ENCODE measurements around the gene SHISA7.
"Not testable (repeated sequence)": the region's sequence is repeated elsewhere in the genome, so short reads cannot be mapped to it uniquely, and the experiment has no call there.

SHISA7 gene

DNA sequence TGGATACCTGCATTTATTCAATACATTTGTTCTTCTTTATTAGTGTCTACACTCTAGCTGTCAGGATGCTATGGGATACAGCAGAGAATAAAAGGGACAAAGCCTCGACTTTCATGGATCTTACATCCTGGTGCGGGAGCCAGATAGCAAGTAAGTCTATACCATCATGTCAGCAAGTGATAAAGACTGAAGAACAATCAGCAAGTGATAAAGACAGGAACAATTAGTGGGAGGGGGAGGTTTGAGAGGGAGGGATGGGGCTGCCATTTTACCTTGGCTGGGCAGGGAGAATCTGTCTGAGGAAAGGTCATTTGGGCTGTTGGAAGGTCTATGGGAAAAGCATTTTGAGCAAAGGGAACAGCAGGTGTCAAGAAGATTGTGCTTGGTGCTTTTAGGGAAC, 32.9 kb downstream of the SHISA7 start:
- no peak for DNase-seq

DNA sequence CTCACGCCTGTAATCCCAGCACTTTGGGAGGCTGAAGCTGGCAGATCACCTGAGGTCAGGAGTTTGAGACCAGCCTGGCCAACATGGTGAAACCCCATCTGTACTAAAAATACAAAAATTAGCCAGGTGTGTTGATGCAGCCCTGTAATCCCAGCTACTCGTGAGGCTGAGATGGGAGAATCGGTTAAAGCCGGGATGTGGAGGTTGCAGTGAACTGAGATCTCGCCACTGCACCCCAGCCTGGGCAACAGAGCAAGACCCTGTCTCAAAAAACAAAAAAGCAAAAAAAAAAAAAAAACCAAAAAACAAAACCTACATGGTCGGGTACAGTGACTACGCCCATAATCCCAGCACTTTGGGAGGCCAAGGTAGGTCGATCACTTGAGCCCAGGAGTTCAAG, 33.9 kb downstream of the SHISA7 start:
- DNase-seq = not testable (repeated sequence)

DNA sequence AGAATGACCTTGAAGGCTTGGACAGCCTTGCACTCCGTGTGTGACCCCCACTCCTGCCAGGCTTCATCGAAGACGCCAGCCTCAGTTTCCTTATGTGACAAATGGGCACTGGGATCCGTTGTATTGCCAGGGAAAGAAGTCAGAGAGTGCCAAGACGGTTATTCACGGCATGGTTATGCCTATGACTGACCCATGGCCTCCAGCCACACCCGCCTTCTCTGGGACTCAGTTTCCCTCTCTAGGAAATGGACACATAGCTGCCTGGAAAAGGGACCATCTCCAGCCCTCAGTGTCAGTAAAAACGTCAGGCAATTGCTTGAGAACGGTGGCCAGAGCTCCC, 34.6 kb downstream of the SHISA7 start:
- no peak for DNase-seq

DNA sequence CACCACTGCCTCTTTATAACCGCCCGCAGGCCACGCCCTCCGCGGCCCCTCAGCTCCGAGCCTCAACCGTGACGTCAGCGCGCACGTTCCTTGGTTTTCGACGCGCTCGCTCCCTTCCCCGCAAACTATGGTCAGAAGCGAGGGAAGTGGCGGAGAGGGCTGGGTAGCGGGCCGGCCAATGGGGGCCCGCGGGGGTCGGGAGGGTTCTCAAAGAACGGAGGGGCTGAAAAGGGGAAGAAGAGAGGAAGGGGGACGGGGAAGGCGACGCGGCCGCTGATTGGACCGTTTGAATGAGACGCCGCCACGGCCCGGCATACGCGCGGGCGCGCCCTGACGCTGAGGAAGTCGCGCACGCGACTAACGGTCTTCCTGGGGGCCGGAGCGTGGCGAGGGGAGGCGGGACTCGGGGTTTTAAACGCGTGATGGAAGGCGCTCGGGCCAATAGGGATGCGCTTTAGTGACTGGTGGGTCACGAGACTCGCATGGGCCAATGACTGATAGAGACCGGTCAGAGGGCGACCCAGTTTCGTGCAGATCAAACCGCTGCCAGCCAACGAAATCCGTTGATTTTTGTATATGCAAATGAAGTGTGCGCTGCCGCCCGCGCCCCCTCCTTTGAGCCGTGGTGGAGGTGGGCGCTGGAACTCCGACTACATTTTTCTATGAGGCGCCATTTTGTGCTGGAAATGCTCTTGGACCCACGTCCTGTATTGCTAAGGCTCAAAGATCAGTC, 35.1 kb downstream of the SHISA7 start:
- DNase-seq = peak; percentile 95

DNA sequence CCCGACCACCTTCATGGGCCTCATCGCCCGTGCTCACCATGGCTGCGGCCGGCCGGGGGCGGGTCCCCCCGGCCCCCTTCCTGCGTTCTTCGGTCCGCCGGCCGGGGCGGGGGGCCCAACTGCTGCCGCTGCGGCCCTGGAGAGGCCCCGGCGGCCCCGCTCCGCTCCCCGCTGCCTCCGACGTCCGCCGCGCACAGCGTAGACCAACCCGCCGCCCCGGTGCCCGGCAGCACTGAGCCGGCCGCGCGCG, 35.6 kb downstream of the SHISA7 start, which contains the start of gene UBE2S:
UBE2S (minus strand) TSS at position 239 of the 250 bp plus-strand sequence; CDS start at position 40, 199 bp downstream.
- DNase-seq = not testable (repeated sequence)

DNA sequence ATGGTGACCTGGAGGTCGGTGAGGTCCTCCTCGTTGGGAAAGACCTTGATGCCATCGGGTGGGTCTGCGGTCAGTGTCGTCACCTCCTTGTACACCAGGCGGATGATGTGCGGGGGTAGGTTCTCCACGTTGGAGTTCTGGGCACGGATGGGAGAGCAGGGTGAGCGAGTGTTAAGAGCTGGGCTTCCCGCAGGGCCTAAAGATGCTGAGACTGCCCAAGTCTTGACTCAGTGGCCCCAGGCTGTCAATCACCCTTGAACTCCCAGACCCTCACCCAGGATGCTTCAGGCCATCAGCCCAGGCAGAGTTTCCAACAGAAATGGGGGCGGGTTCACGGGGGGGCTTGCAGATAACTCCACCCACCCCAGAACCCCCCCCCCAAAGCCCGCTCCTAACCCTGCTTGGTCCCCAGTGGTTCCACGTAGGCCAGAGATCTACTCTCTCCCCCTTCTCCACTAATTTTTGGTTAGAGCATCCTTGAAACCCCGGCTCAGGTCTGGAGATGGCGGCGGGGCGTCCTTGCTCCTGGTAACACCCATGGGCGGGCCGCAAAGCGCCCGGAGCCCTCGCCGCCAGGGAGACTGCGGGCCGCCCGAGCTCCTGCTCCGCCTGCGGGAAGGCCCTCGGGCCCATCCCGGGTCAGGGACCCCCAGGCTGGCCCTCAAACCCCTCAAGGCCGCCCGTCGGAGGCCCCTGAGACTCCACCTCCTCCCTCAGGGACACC, 36.1 kb downstream of the SHISA7 start:
- peak; percentile 50 for DNase-seq

DNA sequence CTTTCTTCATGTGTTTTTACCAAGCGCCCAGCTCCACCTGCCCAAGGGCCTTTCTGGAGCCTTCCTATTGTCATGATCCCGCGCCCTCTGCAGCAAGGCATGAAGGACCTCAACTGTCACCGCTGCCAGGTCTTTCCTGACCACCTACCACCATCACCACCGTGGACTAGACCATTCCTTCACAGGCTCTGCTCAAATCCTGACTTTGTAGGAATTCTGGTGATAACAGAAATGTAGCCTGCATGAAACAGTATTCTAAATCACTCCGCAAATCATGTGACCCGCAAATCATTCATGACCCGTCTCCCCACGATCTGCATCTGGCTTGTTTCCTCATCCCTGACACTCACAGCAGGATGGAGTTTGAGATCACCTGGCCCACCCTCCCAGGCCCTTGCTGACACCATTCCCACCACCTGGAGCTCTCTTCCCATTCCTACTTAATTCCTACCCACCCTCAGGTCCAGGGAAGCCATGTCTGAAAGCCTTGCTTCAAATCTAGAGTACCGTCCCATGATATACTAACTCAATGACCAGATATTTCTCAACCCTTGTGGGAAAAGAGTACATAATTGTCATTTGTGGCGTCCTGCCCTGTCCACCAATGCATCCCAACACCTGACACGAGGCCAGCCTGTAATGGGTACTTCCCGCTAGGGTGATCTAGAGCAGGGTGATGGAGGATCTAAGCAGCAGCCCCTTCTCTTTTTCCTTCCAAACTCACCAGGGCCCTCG, 36.8 kb downstream of the SHISA7 start:
- no peak for DNase-seq

DNA sequence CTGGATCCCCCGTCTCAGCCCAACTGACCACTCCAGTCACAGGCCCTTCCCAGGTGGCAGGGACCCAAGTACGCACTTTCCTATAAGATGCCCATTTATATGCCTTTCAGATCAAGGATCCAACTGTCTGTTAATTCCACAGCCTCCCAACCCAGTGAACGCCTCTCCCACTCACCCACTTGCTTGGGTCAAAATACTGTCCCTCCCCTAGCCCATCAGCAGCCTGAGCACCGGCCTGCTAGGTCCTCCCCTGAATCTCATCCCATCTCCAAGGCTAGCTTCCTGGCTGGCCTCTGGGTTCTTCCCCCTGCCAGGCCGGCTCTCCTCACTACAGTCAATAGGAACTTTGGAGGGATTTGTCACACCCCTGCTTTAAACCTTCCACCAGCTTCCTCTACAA, 37.5 kb downstream of the SHISA7 start:
- DNase-seq = no peak

DNA sequence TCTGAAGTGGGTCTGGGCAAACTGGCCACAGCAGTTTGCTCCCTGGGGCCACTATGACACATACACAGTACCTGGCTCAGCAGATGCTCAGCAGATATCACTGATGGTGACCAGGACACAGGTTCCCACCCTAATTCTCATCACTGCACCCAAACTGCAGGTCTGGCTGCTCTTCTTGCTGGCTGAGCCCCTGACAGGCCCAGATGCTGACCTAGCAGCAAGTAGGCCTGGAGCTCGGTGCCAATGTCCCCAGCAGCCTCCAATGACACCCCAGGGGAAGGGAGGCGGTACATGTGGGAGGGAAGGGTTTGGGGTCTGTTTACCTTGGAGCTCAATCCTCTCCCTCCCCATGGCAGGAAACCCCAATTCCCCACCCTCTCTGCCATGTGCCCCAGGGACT, 40.6 kb downstream of the SHISA7 start:
- DNase-seq = no peak

DNA sequence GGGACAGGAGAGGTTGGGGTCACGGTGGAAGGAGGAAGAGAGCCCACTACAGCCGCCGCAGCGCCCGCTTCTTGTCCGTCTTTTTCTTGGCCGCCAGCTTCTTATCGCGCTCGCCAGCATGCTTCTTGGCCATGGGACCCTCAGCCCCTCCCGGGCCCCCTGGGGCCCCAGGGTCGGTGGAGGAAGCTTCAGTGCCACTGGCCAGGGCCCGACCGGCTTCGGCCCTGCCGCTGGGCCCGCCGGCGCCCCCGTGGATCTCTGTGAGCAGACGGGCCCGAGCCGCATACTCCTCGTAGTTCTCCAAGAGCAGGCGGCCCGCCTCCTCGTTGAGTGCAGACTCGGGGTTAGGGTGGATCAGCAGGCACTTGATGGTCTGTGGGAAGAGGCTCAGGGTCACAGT, 41.7 kb downstream of the SHISA7 start:
- not testable (repeated sequence) for DNase-seq

DNA sequence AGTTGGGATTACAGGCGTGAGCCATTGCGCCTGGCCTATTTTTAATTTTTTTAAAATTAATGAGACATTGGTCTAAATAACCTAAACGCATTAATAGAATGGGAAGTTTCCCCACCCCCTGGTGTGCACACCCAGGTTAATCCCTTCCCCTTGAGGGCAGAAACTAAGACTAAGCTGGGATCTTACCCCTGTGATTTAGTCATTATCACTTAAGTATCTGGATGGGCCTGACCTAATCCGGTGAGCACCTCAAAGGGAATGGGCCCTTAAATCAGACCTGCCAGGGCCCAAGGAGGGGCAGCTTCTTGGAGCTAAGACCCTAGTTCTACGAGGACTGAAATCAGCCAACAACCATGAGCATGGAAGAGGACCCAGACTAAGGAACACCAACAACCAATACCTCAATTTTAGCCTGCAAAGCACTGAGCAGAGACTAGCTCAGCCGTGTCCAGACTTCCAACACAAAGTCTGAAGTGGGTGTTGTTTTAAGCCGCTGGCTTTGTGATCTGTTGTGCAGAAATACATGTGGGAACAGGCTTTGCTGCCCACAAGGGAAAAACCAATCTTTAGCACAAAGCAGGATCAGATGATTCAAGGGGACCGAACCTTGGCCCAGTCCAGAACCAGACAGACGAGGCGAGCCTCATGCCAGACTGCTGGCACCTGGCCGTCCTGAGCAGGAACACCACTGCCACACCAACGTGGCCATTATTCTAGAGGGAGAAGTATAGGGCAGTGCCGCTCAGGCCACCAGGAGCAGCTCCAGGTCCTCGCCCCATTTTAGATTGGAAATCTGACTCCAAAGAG, 42.6 kb downstream of the SHISA7 start:
- DNase-seq = no peak

DNA sequence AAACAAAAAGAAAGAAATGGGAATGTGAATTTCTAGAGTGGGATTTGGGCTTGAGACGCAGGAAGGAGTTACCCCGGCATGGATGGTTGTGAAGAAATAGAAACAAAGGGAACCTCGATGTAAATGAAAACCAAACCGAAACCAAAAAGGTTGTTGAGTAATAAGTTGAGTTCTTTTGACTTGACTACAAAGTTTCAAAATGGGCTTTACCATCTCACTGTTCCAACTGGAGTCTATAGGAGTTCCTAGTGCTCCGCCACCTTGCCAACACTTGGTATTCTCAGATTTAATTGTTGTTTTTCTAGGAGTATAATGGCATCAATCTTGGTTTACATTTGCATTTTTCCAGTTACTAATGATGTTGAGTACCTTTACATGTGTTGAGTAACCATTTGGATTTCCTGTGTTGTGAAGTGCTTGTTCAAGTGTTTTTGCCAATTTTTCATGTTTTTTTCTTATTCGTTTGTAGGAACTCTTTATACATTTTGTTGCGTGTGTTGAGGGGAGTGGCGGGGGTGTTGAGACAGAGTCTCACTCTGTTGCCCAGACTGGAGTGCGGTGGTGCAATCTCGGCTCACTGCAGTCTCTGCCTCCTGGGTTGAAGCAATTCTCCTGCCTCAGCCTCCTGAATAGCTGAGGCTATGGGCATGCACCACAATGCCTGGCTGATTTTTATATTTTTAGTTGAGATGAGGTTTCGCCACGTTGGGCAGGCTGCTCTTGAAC, 44.7 kb downstream of the SHISA7 start:
- no peak for DNase-seq

DNA sequence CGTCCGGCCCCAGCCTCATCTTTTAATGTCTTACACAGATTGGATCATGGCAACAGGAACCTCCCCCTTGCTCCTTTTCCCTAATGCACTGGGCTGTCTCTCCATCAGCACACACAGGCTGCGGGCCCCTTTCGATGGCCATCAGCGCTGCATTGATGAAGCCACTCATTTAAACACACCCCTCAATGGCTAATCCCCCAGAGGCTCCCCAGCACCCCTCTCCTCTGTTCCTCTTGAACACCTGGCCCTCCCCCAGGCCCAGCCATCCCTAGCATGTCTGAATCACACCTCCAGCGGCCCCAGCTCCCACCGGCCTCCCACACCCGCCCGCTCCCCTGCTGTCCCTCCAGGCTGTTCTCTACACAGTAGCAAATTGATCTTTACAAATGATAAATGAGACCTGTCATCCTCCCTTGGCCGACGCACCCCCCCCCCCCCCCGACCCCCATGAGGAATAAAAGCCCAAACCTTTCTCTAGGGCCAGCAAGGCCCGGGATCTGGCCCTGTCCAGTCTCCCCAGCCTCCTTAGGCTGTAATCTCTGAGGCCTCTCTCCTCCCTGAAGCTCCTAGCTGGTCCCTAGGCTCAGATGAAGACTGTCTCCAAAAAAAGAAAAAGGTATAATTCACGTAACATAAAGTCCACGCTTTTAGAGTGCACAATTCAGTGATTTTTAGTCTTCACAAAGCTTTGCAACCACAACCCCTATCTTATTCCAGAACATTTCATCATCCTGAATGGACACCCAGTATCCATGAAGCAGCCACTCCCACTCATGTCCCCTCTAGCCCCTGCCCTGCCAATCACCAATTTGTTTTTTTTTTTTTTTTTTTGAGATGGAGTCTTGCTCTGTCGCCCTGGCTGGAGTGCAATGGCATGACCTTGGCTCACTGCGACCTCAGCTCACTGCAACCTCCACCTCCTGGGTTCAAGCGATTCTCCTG, 50.0 kb downstream of the SHISA7 start:
- no peak for DNase-seq

DNA sequence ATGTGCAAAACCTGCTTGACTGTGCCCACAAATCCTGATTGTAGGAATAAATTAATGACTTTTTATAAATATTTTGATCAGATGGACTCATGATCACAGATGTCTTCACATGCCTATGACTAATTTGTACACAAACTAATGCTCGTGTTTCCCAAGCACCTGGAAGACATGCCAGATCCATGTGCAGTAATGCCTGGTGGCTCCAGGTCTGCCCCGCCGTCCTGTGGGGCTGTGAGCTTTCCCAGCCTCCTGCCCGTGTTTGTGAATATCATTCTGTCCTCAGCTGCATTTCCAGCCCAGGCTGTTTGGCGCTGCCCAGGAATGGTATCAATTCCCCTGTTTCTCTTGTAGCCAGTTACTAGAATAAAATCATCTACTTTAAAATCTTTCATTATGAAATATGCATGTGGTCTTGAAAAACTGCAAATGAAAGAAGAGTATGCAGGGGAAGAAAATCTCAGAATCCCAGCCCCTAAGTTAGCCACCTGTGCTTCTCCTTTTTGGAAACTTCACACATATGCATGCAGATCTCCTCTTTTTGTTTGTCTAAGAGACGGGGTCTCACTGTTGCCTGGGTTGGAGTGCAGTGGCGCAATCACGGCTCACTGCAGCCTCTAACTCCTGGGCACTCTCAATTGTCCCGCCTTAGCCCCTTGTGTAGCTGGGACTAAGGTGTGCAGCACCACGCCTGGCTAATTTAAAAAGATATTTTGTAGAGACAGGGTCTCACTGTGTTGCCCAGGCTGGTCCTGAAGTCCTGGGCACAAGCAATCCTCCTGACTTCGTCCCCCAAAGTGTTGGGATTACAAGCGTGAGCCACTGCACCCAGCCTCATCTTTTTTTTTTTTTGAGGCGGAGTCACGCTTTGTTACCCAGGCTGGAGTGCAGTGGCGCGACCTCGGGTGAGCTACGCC, 51.1 kb downstream of the SHISA7 start:
- no peak for DNase-seq

DNA sequence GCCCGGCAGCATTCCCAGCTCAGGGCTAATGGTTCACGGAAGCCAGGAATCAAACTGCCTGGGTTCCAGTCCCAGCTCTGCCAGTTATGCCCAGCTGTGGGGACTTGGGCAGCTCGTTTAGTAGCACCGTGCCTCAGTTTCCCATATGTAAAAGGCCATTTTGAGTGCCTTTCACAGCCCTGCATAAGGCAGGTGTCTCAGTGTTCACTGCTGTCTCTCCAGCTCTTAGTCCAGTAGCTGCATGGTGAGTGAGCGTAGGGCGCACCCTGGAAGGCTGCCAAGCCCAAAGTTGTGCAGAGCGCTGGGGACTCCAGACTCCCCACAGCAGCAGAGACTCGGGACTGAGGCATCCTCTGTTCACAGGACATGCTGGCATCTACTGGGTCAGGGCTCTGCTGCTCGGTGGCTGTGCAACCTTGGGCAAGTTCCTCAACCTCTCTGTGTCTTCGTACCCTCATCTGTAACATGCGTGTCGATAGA, 51.9 kb downstream of the SHISA7 start:
- no peak for DNase-seq

DNA sequence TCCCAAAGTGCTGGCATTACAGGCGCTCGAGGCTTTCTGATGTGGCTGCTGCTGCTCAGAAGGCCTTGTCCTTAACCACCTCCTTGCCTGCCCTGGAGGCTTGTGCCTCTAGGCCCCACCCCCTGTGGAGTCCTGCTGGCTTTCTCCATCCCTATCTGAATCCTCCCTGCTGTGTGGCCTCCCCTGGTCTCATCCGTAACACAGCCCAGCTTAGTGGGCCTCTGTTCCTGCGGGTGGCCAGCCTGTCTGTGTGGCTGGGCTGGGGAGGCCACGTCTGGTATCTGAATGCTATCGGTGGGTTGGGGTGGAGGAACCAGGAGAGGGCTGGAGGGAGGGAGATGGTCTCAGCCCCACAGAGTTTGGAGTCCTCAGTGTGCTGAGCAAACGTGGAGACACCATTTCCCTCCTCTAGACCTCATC, 52.6 kb downstream of the SHISA7 start:
- DNase-seq = no peak

DNA sequence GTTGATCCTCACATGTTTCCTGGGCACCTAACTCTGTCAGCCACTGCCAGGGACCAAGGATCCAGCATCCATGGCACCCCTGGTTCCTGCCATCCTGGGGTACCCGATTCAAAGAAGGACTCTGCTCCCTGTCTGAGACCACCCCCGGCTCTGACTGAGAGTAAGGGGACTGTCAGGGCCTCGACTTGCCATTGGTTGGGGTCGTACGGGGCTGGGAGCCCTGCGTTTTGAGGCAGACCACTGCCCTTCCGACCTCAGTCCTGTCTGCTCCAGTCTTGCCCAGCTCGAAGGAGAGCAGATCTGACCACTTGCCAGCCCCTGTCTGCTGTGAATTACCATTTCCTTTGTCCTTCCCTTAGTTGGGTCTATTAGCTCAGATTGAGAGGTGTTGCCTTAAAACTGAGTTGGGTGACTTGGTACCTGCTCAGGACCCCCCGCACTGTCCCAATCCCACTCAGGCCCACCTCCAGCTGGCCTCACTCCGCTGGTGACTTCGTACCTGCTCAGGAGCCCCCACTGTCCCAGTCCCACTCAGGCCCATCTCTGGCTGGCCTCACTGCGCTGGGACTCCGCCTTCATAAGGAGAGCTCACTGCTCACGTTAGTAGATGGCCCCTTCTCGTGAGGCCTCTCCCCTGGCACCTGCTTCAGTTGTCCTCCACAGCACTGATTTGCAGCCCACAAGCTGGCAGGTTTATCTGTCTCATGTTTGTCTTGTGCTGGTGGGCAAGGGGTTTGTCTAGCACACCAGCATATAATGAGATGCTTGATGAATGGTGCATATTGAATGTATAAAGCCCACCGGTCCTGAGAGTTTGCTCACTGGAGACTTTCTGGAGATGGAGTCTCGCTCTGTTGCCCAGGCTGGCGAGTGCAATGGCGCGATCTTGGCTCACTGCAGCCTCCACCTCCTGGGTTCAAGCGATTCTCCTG, 53.4 kb downstream of the SHISA7 start:
- no peak for DNase-seq

DNA sequence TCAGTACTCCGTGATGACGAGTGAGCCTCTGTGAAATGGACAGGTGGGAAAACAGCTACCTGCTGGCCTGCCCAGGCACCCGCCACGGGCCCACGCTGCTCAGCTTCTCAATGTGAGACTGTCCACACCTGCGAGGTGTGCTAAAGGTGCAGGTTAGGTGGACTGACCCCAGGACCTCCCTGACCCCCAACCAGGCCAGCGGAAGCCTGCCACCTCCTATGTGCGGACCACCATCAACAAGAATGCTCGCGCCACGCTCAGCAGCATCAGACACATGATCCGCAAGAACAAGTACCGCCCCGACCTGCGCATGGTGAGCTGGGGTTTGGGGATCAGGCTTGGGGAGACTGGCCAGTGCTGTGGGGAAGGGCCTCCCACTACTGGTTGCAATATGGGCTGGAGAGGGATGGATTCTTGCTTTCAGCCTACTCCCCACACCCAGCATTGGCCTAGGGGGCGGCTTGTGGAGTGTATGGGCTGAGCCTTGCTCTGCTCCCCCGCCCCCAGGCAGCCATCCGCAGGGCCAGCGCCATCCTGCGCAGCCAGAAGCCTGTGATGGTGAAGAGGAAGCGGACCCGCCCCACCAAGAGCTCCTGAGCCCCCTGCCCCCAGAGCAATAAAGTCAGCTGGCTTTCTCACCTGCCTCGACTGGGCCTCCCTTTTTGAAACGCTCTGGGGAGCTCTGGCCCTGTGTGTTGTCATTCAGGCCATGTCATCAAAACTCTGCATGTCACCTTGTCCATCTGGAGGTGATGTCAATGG, 55.2 kb downstream of the SHISA7 start:
- no peak for DNase-seq
